Mucosa of rectum (tissue), 2 donors: ENCODE data around the gene USP19.

ENCODE experiments used
- H3K27ac ChIP-seq, 2 donors: one replicate each; pipeline ENCODE4 v1.7.0; 2013; ENCODE audit warnings: inconsistent platforms in 2 of 2, low read depth in 2 of 2, low read length in 2 of 2
- H3K27me3 ChIP-seq, 2 donors: one replicate each; pipeline ENCODE4 v1.7.0; 2013; ENCODE audit warnings: low read length in 2 of 2; ENCODE audit not compliant: control insufficient read depth in 2 of 2, insufficient read depth in 2 of 2
- H3K36me3 ChIP-seq, 2 donors: one replicate each; pipeline ENCODE4 v1.7.0; 2013; ENCODE audit warnings: low read length in 2 of 2; ENCODE audit not compliant: control insufficient read depth in 2 of 2, insufficient read depth in 2 of 2
- H3K4me1 ChIP-seq, 2 donors: one replicate each; pipeline ENCODE4 v1.7.0; 2013; ENCODE audit warnings: low read length in 2 of 2, mild to moderate bottlenecking in 1 of 2; ENCODE audit not compliant: control insufficient read depth in 2 of 2, insufficient read depth in 2 of 2
- H3K4me3 ChIP-seq, 2 donors: one replicate each; pipeline ENCODE4 v1.7.0; 2013; ENCODE audit warnings: low read length in 2 of 2
- H3K9ac ChIP-seq, 2 donors: one replicate each; pipeline ENCODE4 v1.7.0; 2013; ENCODE audit warnings: low read length in 2 of 2, low read depth in 1 of 2, mild to moderate bottlenecking in 1 of 2
- H3K9me3 ChIP-seq, 2 donors: one replicate each; pipeline ENCODE4 v1.7.0; 2013; ENCODE audit warnings: low read length in 2 of 2; ENCODE audit not compliant: control insufficient read depth in 2 of 2
- donor health status: healthy.
- donor health status: Normal muscosa, but diverticular disease.

Gene USP19

DNA sequence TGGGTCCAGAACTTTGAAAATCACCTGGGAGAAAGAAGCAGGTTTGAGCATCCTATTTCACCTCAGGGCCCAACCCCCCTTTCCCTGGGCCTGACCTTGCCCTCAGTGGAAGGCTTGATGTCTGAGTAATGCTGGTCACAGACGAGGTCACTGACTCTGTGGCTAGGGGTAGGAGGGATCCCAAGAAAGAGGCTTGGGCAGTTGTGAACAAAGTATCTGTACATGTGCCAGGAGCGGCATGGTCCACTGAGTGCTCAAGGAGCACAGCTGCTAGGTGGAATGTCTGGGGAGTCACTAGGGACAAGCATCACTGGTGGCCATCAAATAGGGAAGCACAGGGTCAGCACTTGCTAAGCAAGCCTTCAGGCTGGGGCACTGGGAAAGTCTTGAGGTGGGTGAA is 38.2 kb upstream of the USP19 start:
- Histone ChIP-seq H3K27me3 (no peaks in the 10 kb centered on the region), H3K4me3 (no peak overlapping the region), H3K36me3 (peaks cover 10% of the 10 kb centered on the region in 2 donors), H3K9me3 (no peaks in the 10 kb centered on the region), H3K4me1 (peaks cover 0 to 2% of the 10 kb centered on the region in 2 donors), H3K27ac (no peak overlapping the region), H3K9ac (no peak overlapping the region)

DNA sequence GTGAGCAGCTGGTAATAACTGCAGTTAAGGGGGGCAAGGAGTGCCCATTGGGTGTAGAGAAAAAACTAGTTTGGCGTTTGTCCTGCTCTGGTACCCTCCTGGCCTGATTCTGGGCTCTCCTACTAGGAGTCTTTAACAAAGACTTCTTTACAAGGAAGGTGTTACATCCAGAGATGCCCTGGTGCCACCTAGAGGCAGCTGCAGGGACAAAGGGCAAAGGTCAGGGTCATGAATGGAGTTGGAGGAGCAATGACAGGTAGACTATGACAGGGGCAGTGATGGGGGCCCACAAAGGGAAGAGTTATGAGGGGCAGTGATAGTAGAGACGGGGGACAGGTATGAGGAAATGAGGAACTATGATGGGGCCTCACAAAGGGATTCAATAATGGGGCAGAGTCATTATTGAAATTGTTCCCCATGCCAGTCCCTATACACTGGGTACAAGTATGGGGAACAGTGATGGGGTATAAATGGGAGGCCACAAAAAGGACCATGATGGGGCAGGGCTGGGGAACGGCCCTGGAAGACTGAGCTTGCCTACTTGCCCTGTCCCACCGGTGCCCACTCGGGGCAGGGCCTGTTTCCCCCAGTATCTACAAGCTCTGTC is 37.6 kb upstream of the USP19 start:
- H3K36me3 ChIP-seq: peaks cover 6 to 7% of the 10 kb centered on the region in 2 donors
- H3K4me1 ChIP-seq: peaks cover 0 to 2% of the 10 kb centered on the region in 2 donors
- H3K27me3 ChIP-seq: no peaks in the 10 kb centered on the region
- H3K4me3 ChIP-seq: no peak overlapping the region
- no peak overlapping the region for H3K27ac ChIP-seq
- no peak overlapping the region for H3K9ac ChIP-seq
- H3K9me3 ChIP-seq: no peaks in the 10 kb centered on the region

DNA sequence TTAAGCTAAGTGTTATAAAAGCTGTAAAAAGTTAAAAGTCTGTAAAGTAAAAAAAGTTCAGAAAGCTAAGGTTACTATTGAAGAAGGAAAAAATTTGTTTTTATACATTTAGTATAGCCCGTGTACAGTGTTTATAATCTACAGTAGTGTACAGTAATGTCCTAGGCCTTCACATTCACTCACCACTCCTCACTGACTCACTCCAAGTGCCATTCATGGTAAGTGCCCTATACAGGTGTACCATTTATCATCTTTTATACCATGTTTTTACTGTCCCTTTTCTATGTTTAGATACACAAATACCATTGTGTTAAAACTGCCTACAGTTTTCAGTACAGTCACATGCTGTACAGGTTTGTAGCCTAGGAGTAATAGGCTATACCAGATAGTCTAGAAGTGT is 36.7 kb upstream of the USP19 start:
- Histone ChIP-seq H3K27me3 (no peaks in the 10 kb centered on the region), H3K27ac (no peak overlapping the region), H3K9me3 (no peaks in the 10 kb centered on the region), H3K9ac (no peak overlapping the region), H3K4me3 (no peak overlapping the region), H3K36me3 (no peaks in the 10 kb centered on the region), H3K4me1 (no peaks in the 10 kb centered on the region)

DNA sequence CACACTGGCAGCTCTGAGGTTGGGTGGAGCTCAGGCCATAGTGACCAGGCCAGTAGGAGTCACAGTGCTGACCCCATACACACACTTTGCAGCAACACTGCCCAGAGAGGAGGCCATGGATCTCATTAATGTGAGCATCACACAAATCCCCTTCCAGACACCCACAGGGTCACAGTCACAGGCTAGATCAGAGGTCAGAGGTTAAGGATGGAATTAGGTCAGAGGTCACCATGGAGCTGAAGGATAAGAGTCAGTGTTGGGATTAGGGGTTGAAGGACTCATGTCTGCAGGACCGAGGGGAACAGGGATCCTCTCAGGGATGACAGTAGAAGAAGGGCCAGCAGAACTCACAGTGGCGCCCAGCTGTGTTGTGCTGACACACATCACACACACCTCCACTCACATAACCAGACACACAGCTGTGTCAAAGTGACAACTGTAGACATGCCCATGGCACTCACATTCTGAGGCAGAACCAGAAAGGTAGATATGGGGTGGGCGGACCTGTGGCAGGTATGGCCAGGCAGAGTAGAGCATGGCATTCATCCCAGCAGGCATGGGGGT is 32.8 kb upstream of the USP19 start:
- Histone ChIP-seq H3K4me3 (no peak overlapping the region), H3K4me1 (no peaks in the 10 kb centered on the region)

DNA sequence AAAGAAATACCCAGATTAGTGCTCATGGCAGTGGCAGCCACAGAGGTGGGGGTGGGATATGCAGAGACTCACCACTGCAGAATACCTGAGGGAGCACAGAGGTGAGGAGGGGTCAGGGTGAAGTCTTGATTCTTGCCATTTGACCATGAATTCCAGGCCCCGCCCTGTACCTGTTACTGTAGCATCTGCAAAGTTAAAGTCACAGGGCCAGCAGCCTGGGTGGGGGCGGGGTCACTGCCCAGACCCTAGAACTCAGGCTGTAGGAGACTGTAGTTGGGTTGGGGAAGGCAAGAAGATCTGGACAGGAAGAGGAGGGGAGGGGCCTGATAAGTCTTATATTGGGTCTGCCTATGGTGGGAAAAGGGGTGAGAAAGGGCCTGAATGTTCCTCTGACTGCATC is 31.0 kb upstream of the USP19 start:
- Histone ChIP-seq H3K36me3 (no peaks in the 10 kb centered on the region), H3K9ac (no peak overlapping the region), H3K27ac (no peak overlapping the region)

More for the DNA sequence above, 32.8 kb upstream of the USP19 start:
- Histone ChIP-seq H3K36me3 (no peaks in the 10 kb centered on the region), H3K27ac (no peak overlapping the region), H3K27me3 (no peaks in the 10 kb centered on the region), H3K9ac (no peak overlapping the region), H3K9me3 (no peaks in the 10 kb centered on the region)

DNA sequence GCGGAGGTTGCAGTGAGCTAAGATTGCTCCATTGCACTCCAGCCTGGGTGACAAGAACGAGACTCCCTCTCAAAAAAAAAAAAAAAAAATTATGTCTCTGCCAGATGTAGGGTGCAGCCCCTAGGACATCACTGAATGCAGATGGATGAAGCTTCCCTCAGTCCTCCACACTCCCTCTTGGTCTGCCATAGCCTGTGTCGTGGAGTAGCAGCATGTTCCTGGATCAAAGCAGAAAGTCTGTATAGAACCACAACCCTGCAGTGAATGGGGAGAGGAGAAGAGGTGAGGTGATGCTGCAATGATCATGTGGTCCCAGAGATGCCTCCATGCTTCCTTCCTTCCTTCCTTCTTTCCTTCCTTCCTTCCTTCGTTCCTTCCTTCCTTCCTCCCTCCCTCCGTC is 27.5 kb upstream of the USP19 start:
- Histone ChIP-seq H3K9ac (no peak overlapping the region), H3K9me3 (no peaks in the 10 kb centered on the region), H3K27me3 (no peaks in the 10 kb centered on the region), H3K36me3 (no peaks in the 10 kb centered on the region), H3K4me3 (no peak overlapping the region), H3K27ac (no peak overlapping the region), H3K4me1 (no peaks in the 10 kb centered on the region)

More for the DNA sequence above, 31.0 kb upstream of the USP19 start:
- Histone ChIP-seq H3K4me1 (no peaks in the 10 kb centered on the region), H3K27me3 (no peaks in the 10 kb centered on the region), H3K4me3 (no peak overlapping the region), H3K9me3 (no peaks in the 10 kb centered on the region)

DNA sequence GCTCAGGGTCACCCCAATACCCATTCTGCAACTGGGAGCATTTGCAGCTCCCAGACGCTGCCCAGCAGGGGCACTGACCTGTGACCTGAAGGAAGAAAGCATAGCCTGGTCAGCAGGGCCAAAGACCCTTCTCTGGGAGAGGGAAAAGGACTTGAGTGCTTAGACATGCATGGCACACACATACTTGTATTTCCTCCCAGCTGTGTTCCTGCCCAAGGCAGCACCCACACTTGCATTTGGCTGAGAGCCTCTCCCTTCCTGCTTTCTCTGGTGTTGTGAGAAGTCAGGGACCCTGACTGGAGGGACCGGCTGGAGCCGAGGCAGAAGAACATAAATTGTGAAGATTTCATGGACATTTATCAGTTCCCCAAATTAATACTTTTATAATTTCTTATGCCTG is 19.5 kb upstream of the USP19 start:
- Histone ChIP-seq H3K4me1 (no peaks in the 10 kb centered on the region), H3K27ac (no peak overlapping the region), H3K9ac (no peak overlapping the region), H3K9me3 (no peaks in the 10 kb centered on the region), H3K27me3 (no peaks in the 10 kb centered on the region), H3K4me3 (no peak overlapping the region), H3K36me3 (no peaks in the 10 kb centered on the region)

DNA sequence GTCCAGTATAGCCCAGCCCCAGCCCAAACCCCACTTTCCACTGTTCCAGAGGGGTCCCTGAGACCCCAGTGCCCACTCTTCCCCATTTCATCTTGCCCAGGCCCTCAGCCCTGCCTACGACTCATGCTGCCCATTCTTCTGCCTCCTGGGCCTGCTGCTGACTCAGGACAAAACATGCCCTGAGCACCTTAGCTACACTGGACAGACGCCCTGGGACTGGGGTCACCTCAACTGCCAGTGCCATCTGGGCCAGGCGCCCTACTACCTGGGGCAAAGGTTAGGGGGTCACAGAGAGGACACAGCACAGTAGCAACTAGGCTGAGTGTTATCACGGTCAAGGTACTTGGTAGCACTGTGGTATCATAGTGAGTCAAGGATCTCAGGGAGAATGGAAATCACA is 14.9 kb upstream of the USP19 start:
- Histone ChIP-seq H3K27ac (no peak overlapping the region), H3K36me3 (no peaks in the 10 kb centered on the region), H3K4me1 (peaks cover 16 to 17% of the 10 kb centered on the region in 2 donors), H3K4me3 (no peak overlapping the region), H3K27me3 (no peaks in the 10 kb centered on the region), H3K9me3 (no peaks in the 10 kb centered on the region), H3K9ac (no peak overlapping the region)

DNA sequence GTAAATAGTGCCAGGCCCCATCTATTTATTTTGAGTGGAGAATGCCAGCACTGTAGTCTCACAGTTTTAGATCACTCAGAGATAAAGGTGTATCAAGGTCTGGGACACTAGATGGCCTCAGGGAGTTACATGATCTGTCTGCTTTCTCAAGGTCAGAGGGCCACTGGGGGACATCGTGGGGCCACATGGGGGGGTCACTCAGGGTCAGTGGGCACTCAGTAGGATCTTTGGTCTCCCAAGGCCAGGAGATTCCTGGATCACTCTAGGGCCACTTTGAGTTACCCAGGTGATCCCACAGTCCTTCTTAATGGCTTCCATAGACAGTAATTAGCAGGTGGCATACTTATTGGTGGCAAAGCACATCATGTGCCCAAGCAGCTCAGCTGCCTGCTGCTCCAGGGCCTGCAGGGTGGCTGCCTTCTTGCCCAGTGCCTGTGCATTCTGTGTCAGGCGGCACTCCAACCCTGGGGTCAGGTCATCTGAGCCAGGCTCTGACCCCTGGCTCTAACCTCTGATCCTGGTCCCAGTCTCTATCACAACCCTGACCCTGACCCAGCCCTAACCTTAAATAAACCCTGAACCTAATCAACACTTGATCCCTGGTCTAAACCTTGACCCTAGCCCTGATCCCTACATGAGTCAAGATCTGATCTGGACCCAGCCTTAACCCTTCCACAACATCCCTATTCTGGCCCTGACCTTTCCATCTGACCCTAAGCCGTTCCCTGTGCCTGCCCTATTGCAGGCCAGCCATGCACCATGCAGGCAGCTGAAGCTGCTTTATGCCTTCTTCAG is 14.0 kb upstream of the USP19 start:
- no peak overlapping the region for H3K27ac ChIP-seq
- H3K9ac ChIP-seq: no peak overlapping the region
- H3K9me3 ChIP-seq: no peaks in the 10 kb centered on the region
- no peak overlapping the region for H3K4me3 ChIP-seq
- H3K27me3 ChIP-seq: no peaks in the 10 kb centered on the region
- H3K36me3 ChIP-seq: no peaks in the 10 kb centered on the region
- peaks cover 17 to 18% of the 10 kb centered on the region in 2 donors for H3K4me1 ChIP-seq

DNA sequence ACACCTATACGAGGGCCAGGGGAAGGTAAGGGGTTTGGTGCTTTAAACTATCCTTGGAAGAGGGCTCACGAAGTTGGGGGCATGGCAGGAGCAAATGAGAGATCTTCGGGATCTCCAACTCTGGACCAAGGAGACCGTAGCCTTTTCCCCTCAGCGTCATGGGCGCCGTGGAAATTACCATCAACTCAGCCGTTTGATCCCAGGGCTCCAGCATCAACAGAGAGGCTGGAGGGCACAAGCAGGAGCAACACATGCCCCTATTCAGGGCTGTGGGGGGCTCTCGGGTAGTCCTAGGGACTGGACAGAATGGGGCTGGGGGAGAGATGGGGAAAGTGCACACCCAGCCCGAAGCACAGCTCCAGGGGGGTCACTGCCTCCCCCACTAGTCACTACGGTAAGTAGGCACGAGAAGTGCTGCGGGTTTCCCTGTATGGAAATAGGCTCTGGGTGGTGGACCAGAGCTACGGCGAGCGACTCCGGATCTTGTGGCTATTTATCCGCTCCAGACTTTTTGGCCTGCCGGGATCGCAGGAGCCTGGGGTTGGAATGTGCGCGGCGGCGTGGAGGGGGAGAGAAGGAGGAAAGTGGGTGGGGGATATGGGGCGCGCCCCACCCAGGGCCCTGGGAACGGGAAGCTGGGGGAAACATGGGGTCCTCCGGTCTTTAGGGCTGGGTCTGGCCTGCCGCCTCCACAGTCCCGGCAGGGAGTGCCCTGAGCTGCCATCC is 12.8 kb upstream of the USP19 start:
- H3K4me1 ChIP-seq: peaks cover 17 to 18% of the 10 kb centered on the region in 2 donors
- no peaks in the 10 kb centered on the region for H3K27me3 ChIP-seq
- H3K27ac ChIP-seq: peak overlapping the region; percentile 71 to 76

More for the DNA sequence above, 12.8 kb upstream of the USP19 start:
- Histone ChIP-seq H3K36me3 (peaks cover 0 to 6% of the 10 kb centered on the region in 2 donors), H3K4me3 (peak overlapping the region; percentile 79 to 81), H3K9me3 (no peaks in the 10 kb centered on the region), H3K9ac (peak overlapping the region; percentile 66 to 76)
